HG03565 (cell line): Measurements from ENCODE around the gene SRGAP2C.
A peak's percentile ranks its signal among the peaks of the same experiment; 100 is the strongest.
"Not testable (repeated sequence)": the region's sequence is repeated elsewhere in the genome, so short reads cannot be mapped to it uniquely, and the experiment has no call there.

ENCODE experiments used
- ATAC-seq: cut with Tn5 transposase; IDR thresholded peaks from one replicate; pipeline ENCODE4 v1.9.1; 2021; ENCODE audit warnings: mild to moderate bottlenecking, moderate library complexity; ENCODE audit not compliant: unreplicated experiment

The SRGAP2C gene

GRCh38 chr1:121185140-121185708, 449 bp downstream of the SRGAP2C start:
- ATAC-seq: not testable (repeated sequence)

DNA sequence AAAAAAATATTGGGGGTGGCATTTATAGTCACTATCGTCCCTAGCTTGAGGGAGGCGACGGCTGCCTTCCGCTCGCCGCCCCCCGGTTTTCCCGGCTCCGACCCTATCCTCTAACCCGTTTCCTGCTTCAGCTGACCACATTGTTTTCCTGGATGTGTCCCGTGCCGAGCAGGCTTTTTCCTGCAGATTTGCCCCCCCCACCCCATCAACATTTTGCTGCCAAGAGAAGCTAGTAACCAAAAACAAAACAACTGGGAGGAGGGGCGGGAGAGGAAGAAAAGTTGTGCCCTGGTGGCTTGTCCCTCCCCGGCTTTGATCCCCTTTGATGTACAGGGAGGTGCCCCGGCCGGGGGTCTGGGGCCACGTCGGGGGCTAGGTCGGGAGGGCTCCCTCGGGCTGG, 1.4 kb downstream of the SRGAP2C start:
- ATAC-seq: not testable (repeated sequence)

GRCh38 chr1:121187914-121188313, 3.1 kb downstream of the SRGAP2C start:
- not testable (repeated sequence) for ATAC-seq

DNA sequence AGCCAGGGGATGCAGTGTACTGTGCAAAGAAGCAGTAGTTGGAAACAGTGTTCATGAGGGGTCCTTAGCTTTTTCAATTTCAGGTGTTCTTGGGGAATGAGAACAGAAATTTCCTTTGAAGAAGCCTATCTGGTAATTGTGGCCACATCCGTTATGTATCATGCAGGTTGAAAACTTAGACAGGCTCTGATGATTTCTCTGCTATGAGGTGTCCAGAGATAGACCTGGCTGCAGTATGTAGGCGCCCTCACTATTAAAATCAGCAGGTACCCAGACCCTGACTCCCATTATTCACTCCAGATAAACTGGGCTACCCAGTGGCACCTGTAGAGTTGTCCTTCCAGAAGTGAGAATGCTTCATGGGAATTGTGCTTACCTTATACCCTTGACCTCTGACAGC, 7.7 kb downstream of the SRGAP2C start:
- ATAC-seq: not testable (repeated sequence)

GRCh38 chr1:121197095-121197882, 12.5 kb downstream of the SRGAP2C start:
- ATAC-seq: not testable (repeated sequence)

- not testable (repeated sequence) for ATAC-seq
Measured at GRCh38 chr1:121199763-121200162, 15.0 kb downstream of the SRGAP2C start.

- ATAC-seq: not testable (repeated sequence)
Measured at GRCh38 chr1:121200232-121200631, 15.5 kb downstream of the SRGAP2C start.

GRCh38 chr1:121200985-121201981, 16.5 kb downstream of the SRGAP2C start:
- ATAC-seq: not testable (repeated sequence)

DNA sequence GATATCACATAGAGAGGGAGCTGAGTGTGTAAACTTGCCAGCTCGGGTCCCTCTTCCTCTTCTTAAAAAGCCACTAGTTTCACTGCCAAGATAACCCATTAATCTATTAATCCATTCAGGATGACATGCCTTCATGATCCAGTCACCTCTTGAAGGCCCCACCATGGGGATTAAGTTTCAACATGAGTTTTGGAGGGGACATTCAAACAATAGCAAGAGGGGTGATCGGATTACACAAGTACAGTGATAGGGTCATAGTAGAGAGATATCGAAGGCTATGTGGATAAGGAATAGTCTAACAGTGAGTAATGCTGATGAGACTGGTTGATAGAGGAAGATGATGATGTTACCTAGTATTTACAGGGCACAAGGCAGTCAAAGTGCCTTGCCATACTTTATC, 18.2 kb downstream of the SRGAP2C start:
- ATAC-seq: not testable (repeated sequence)

- ATAC-seq: not testable (repeated sequence)
Measured at GRCh38 chr1:121205786-121206711, 21.3 kb downstream of the SRGAP2C start.

- not testable (repeated sequence) for ATAC-seq
Measured at GRCh38 chr1:121207328-121207727, 22.6 kb downstream of the SRGAP2C start.

- not testable (repeated sequence) for ATAC-seq
Measured at GRCh38 chr1:121208375-121208774, 23.6 kb downstream of the SRGAP2C start.

DNA sequence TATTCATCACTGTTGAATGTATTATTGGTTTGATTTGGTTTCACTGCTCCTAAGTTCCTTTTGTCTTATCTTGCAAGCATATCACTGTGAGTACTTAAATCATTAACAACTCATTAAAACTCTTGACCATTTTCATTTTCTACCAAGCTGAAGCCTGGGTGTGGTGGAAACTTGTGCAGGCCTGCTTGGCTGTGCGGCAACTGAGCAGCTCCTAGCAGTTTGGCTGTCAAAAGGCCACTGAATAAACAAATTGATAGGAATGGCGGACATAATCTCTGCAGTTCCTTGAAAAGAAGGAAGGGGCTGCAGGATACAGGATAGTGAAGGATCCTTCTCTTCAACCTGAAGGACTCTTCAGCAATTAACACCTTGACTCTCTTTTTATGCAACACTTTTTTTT, 26.0 kb downstream of the SRGAP2C start:
- ATAC-seq: not testable (repeated sequence)

GRCh38 chr1:121213491-121213890, 28.7 kb downstream of the SRGAP2C start:
- not testable (repeated sequence) for ATAC-seq

GRCh38 chr1:121214544-121215156, 29.9 kb downstream of the SRGAP2C start:
- ATAC-seq: not testable (repeated sequence)

- ATAC-seq: not testable (repeated sequence)
Measured at GRCh38 chr1:121215699-121216417, 31.1 kb downstream of the SRGAP2C start.

- not testable (repeated sequence) for ATAC-seq
Measured at GRCh38 chr1:121216676-121217075, 31.9 kb downstream of the SRGAP2C start.

DNA sequence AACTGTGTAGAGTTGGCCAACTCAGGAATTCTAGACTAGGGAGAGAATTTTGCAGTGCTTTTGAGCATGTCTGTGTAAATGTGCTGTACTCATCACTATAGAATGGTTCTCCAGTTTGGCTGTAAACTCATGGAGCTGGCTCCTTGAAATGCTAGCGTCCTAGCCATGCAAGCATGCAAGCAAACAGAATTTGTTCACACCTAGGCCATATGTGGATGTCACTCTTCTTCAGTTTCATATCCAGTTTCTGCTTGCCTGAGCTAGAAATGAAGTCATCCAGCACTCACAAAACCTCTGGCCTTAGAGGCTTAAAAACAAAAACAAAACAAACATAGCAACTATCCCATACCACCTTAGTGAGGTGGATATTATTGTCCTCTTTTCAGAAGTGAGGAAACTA, 37.0 kb downstream of the SRGAP2C start:
- ATAC-seq: peak; percentile 55

- ATAC-seq: peak; percentile 97
Measured at GRCh38 chr1:121224714-121225113, 39.9 kb downstream of the SRGAP2C start.
